Tibial artery (tissue), 4 donors: ENCODE results near the gene TTC7B.

Experiments used
- DNase-seq, 2 donors: peaks; one replicate each; pipeline ENCODE4 v3.0.0-alpha.2; 2019
- H3K27ac ChIP-seq, 2 donors: fragments of 200-600 bp; sonication (generic) in 1 of 2; 1 replicate in 1 of 2; 2 replicates in 1 of 2; pipeline ENCODE4 v1.5.1; 2018 to 2019; ENCODE audit warnings: mild to moderate bottlenecking in 1 of 2
- H3K27me3 ChIP-seq, 2 donors: fragments of 200-600 bp; sonication (generic) in 1 of 2; one replicate each; pipeline versions ENCODE4 v1.5.1 to v1.6.0; 2016 to 2019
- H3K36me3 ChIP-seq, 3 donors: fragments of 200-600 bp; sonication (generic) in 2 of 3; one replicate each; pipeline ENCODE4 v1.5.1; 2016 to 2019; ENCODE audit warnings: mild to moderate bottlenecking in 2 of 3
- H3K4me1 ChIP-seq, 4 donors: fragments of 200-600 bp; sonication (generic) in 2 of 4; 1 replicate in 3 of 4; 2 replicates in 1 of 4; pipeline ENCODE4 v1.5.1; 2016 to 2019
- H3K4me3 ChIP-seq, 2 donors: fragments of 200-600 bp; sonication (generic) in 1 of 2; 1 replicate in 1 of 2; 2 replicates in 1 of 2; pipeline ENCODE4 v1.5.1; 2018 to 2019; ENCODE audit warnings: mild to moderate bottlenecking in 2 of 2
- H3K9me3 ChIP-seq, 3 donors: fragments of 200-600 bp; sonication (generic) in 1 of 3; one replicate each; pipeline ENCODE4 v1.5.1; 2016 to 2019
- intact Hi-C: fragments of 100-400 bp; cut with DNase I; formaldehyde crosslinking; loops from one replicate; pipeline ENCODE4 v1.15.0; 2023; ENCODE audit warnings: low total_unique reads
- TF ChIP-seq, protein P1 (sequence below), 2 experiments: fragments of 200-600 bp in 1 of 2; fragments of 450-650 bp in 1 of 2; IDR thresholded peaks; one replicate each; pipeline ENCODE4 v1.5.1; 2017 to 2019; ENCODE audit warnings: antibody characterized with exemption in 2 of 2, mild to moderate bottlenecking in 1 of 2, moderate library complexity in 1 of 2

The TTC7B gene

DNA sequence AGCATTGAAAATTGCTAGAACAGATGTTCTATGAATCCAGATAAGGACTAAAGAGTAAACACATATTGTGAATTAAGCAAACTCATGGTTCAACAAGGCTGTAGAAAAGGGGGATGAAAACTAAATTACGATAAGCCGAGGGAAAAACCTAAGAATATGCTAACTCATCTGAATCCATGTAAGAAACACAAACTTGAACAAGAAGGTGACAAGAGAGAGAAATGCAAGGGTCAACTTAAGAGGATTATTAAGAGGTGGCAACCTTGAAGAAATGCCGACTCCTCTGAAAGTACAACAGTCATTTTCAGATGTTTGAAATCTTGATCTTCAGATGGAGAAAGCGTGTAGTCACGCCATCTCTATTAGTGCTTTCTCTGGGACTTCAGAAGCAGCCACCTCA lies 128.6 kb downstream of the TTC7B start:
- H3K27me3 ChIP-seq: no peaks in the 10 kb centered on the region
- H3K36me3 ChIP-seq: peaks cover 0 to 9% (median 3%) of the 10 kb centered on the region in 3 donors
- intact Hi-C loops: no loop called here
- H3K27ac ChIP-seq: no peak overlapping the region
- H3K9me3 ChIP-seq: no peaks in the 10 kb centered on the region
- H3K4me1 ChIP-seq: no peaks in the 10 kb centered on the region
- no peak overlapping the region for H3K4me3 ChIP-seq
- TF ChIP-seq, protein P1, sequence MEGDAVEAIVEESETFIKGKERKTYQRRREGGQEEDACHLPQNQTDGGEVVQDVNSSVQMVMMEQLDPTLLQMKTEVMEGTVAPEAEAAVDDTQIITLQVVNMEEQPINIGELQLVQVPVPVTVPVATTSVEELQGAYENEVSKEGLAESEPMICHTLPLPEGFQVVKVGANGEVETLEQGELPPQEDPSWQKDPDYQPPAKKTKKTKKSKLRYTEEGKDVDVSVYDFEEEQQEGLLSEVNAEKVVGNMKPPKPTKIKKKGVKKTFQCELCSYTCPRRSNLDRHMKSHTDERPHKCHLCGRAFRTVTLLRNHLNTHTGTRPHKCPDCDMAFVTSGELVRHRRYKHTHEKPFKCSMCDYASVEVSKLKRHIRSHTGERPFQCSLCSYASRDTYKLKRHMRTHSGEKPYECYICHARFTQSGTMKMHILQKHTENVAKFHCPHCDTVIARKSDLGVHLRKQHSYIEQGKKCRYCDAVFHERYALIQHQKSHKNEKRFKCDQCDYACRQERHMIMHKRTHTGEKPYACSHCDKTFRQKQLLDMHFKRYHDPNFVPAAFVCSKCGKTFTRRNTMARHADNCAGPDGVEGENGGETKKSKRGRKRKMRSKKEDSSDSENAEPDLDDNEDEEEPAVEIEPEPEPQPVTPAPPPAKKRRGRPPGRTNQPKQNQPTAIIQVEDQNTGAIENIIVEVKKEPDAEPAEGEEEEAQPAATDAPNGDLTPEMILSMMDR (IDR thresholded peaks at IDR 0.05): no peak
- no peak for DNase-seq

GRCh38 chr14:90682615-90683014 lies 133.6 kb downstream of the TTC7B start:
- H3K36me3 ChIP-seq: peaks cover 0 to 9% (median 3%) of the 10 kb centered on the region in 3 donors
- H3K27me3 ChIP-seq: no peaks in the 10 kb centered on the region
- peaks cover 0 to 6% (median 2%) of the 10 kb centered on the region in 4 donors for H3K4me1 ChIP-seq
- H3K9me3 ChIP-seq: no peaks in the 10 kb centered on the region
- intact Hi-C loops: no loop called here
- no peak overlapping the region for H3K4me3 ChIP-seq
- no peak overlapping the region for H3K27ac ChIP-seq
- DNase-seq: no peak
- TF ChIP-seq, protein P1 (IDR thresholded peaks at IDR 0.05): no peak

DNA sequence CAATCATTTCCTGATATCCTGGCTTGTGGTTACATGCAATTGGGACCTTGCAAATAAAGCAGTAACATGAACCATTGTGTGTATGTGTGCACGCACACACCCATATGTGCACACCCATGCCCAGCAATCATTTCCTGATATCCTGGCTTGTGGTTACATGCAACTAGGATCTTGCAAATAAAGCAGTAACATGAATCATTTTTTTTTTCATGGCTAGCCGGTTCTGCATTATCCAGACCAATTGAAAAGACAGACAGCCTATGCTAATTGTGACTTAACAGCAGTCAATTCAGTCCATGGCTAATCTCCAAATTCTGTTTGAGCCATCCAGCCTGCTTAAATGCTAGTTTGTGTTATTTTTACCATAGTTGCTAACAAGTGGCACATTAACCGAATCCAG lies 134.3 kb downstream of the TTC7B start:
- TF ChIP-seq, protein P1 (IDR thresholded peaks at IDR 0.05): no peak
- no peak overlapping the region for H3K27ac ChIP-seq
- intact Hi-C loops: no loop called here
- DNase-seq: no peak
- H3K9me3 ChIP-seq: no peaks in the 10 kb centered on the region
- peaks cover 0 to 9% (median 0%) of the 10 kb centered on the region in 3 donors for H3K36me3 ChIP-seq
- no peaks in the 10 kb centered on the region for H3K27me3 ChIP-seq
- H3K4me3 ChIP-seq: no peak overlapping the region
- peaks cover 0 to 13% (median 7%) of the 10 kb centered on the region in 4 donors for H3K4me1 ChIP-seq

GRCh38 chr14:90678846-90679362 lies 137.3 kb downstream of the TTC7B start:
- no peaks in the 10 kb centered on the region for H3K9me3 ChIP-seq
- peaks cover 3 to 41% (median 22%) of the 10 kb centered on the region in 4 donors for H3K4me1 ChIP-seq
- peaks cover 0 to 5% (median 0%) of the 10 kb centered on the region in 3 donors for H3K36me3 ChIP-seq
- H3K27me3 ChIP-seq: no peaks in the 10 kb centered on the region
- no peak overlapping the region for H3K27ac ChIP-seq
- intact Hi-C loops: loop anchor here (10.0 kb wide), 2 partner anchors 54 to 154 kb away; no protein-coding TSS in a partner anchor
- DNase-seq: no peak
- TF ChIP-seq, protein P1 (IDR thresholded peaks at IDR 0.05): no peak
- no peak overlapping the region for H3K4me3 ChIP-seq

DNA sequence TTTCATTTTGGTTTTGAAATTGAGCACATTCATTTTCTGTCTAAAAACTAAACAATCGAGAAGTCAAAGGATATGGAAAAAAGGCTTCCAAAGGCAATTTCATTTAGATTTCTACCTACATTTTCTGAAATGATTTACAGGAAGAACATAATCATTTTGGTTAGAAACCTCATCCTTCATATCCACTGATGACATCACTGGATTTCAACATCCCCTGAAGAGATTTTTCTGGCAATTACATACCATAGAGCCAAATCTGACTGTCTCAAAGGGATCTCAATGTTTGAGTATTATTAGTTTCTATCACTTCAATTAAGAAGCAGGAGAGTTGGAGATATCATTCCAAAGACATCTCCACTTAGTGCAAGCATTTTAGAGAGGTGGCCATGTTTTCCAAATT lies 137.8 kb downstream of the TTC7B start:
- no peak overlapping the region for H3K27ac ChIP-seq
- no peaks in the 10 kb centered on the region for H3K9me3 ChIP-seq
- H3K36me3 ChIP-seq: peaks cover 0 to under 1% (median 0%) of the 10 kb centered on the region in 3 donors
- DNase-seq: no peak
- no peak overlapping the region for H3K4me3 ChIP-seq
- TF ChIP-seq, protein P1 (IDR thresholded peaks at IDR 0.05): no peak
- intact Hi-C loops: loop anchor here (10.0 kb wide), 2 partner anchors 54 to 154 kb away; no protein-coding TSS in a partner anchor
- no peaks in the 10 kb centered on the region for H3K27me3 ChIP-seq
- H3K4me1 ChIP-seq: peaks cover 3 to 41% (median 22%) of the 10 kb centered on the region in 4 donors
